ENCODE measurements around the gene PPM1H.

Gene PPM1H

DNA sequence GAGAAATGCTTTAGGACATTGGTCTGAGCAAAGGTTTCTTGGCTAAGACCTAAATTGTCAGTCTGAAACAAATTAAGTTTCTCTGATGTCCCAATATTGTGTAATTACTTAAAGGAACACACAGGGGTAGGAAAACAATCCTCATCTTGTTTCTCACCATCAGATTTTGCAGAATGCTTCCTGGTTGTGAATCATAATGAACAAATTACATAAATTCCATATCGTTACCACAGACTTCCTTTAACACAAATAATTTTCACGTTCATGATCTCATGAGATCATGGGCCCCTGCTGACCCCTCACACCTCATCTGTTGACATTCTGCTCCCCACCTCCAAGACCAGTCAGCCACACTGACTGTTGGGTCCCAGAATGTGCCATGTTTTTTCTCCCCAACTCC, 274.2 kb downstream of the PPM1H start:
- H3K4me3 ChIP-seq (ENCODE audit: low read length): no peak overlapping the region
- no peak for TF ChIP-seq ZNF274 (IDR thresholded peaks at IDR 0.05; ENCODE audit: low read depth, low read length)

DNA sequence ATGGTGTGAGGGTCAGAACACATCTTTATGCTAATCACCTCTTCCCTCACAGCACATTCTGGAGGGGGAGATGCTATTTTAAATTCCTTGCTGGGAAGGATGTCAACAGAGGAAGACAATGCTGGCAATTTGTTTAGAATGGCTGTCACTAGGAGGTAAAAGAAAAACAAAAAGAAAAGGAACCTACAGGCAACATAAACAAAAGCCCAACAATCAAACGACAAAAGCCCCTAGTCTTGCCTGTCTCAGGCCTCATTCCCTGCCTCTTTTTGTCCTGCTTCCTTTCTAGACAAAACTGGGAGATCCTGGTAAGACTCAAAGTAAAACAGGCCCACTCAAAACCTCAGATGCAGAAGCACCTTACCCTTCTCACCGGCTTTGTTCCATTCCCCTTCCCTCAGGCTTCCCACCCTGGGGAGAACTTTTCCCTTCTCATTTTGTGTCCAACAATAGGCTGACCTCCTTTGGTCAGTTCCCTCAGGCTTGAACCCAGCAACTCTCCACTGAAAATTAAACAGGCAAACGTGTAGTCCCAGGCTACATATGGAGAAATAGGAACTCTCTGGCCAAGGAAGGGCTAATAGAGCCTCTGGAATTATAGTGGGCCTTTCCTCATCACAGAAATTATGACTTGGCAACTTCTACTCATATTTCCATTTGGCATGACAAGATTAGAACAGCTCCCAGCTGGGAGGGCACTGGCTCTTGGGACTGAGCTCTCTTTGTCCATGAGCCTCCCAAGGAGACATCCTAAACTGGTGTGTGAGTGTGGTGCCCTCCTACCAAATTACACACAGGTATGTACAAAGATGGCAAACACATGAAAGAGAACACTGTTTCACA, 275.3 kb downstream of the PPM1H start:
- H3K4me3 ChIP-seq (ENCODE audit: low read length): no peak overlapping the region
- TF ChIP-seq ZNF274 (IDR thresholded peaks at IDR 0.05; ENCODE audit: low read depth, low read length): no peak

DNA sequence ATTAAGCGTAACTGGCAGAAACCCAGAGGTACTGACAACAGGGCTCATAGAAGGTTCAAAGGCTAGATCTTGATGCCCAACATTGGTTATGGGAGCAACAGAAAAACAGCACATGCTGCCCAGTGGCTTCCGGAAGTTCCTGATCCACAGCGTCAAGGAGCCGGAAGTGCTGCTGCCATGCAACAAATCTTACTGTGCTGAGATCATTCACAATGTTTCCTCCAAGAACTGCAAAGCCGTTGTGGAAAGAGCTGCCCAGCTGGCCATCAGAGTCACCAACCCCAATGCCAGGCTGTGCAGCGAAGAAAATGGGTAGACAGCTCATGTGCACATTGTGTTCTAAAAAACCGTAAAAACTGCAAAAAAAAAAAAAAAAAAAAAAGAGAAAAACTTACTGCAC, 276.0 kb downstream of the PPM1H start:
- TF ChIP-seq ZNF274 (IDR thresholded peaks at IDR 0.05; ENCODE audit: low read depth, low read length): no peak
- H3K4me3 ChIP-seq (ENCODE audit: low read length): no peak overlapping the region

DNA sequence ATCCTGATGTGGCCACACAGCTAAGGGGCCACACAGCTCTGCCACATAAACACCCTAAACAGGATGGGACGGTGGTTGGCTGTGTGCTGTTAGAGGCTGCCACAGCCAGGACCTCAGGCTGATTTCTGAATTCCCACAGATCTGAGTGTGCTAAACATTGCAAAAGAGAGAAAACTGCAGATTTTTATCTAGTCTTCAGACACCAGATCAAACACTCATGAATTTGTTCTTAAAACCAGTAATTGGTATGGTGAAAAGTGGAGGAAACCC, 277.7 kb downstream of the PPM1H start:
- TF ChIP-seq ZNF274 (IDR thresholded peaks at IDR 0.05; ENCODE audit: low read depth, low read length): no peak
- no peak overlapping the region for H3K4me3 ChIP-seq (ENCODE audit: low read length)

DNA sequence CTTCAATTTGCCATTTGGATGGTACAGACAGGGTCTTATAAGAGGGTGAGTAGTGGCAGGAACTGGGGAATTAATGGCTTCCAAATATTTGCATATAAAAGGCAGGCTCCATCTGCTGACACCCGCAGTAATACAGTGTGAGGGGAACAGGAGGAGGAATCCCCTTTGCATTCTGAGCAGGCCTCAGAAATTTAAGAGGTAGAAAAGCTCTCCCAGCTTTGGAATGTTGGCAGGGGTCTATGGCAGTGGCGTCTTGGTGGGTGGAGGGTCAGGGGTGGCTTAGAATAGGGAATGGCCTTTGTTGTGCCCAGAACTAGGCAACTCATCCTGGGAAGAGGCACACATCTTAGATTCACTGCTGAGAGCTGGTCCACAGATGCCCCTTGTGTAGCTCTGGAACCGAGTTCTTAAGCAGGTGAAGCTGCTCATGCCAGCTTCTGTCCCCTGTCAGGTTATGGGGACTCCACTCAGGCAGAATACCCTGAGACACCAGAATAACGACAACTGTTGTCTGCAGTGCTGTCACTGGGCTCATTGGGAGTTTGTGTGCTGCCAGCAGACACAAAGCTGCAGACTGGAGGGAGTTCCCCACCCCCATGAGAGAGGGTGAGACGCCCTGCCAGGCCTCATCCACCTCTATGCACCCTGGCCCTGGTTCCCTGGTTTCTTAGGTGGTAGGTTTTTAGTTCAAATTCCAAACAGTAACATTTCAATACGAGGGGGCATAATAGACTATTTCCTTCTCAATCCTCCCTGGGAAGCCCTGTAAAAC, 278.2 kb downstream of the PPM1H start:
- TF ChIP-seq ZNF274 (IDR thresholded peaks at IDR 0.05; ENCODE audit: low read depth, low read length): no peak

DNA sequence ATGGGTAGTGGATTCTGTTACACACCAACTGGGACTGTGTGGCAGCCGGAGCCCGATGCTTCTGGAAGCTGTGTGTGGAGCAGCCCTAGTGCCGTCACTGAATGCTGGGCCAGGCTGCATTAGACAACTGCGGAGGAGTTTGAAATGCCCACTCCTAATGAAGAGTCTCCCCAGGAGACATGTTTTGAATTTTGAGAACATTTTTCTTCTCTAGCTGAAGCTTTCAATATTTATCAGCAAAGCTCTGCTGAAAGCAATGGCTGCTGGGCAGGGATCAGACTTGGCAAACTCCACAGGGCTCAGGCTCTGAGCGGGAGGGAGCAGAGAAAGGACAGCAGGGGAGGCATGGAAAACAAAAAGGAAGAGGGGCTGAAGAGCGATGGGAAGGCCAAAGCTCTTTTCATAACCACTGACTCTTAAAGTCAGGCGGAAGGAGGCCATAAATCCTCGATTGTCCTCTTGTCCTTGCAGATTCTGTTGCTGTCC, 279.2 kb downstream of the PPM1H start:
- no peak overlapping the region for H3K4me3 ChIP-seq (ENCODE audit: low read length)
- TF ChIP-seq ZNF274 (IDR thresholded peaks at IDR 0.05; ENCODE audit: low read depth, low read length): no peak

More for the DNA sequence above, 278.2 kb downstream of the PPM1H start:
- no peak overlapping the region for H3K4me3 ChIP-seq (ENCODE audit: low read length)

DNA sequence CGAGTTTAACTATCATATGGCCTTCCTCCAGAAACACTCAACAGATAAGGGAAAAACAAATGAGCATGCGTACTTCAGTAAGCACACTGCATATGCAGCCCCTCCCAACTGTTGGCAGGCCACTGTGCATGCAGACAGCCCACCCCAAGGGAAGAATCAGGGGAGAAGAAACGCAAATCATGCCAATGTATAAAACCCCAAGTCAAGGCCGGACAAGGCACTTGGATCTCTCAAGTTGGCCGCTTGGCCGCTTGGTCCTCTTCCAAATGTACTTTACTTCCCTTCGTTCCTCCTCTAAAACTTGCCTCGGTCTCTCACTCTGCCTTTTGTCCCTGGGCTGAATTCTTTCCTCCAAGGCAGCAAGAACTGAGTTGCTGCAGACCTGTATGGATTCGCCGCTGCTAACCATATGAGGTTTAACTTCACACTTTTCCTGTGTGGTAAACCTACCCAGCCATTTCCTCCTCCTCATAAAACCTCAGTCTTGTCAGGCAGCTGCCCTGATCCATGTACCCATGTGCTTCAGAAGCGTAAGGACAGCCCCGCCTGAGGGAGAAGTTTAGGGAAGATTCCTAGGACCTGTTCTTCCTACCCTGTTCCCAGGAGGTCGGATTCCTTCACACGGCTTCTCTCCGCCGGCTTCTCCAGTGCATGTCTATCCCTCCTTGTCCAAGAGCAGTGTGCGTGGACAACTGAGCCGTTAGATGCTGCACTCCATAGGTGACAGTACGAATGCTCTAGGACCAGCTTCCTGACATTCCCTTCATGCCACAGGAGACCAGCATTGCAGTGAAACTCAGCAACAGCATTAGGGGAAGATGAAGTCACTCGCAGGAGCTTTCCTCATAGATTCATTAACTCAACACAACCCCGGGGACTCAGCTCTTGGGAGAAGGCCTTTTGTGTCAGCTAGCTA, 280.4 kb downstream of the PPM1H start:
- no peak overlapping the region for H3K4me3 ChIP-seq (ENCODE audit: low read length)
- TF ChIP-seq ZNF274 (IDR thresholded peaks at IDR 0.05; ENCODE audit: low read depth, low read length): no peak

DNA sequence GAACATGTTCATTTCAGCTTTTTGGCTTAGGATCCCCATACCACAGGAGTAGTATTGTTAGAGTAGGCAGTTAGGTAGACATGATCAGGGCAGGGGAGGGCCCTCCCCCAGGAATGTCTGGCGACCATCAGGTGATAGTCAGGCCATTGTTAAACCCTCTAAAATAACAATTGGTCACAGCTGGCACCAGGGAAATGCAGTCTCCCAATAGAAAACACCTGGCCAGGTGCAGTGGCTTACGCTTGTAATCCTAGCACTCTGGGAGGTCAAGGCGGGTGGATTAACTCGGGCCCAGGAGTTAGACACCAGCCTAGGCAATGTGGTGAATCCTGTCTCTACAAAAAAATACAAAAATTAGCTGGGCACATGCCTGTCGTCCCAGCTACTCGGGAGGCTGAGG, 281.2 kb downstream of the PPM1H start:
- no peak overlapping the region for H3K4me3 ChIP-seq (ENCODE audit: low read length)
- TF ChIP-seq ZNF274 (IDR thresholded peaks at IDR 0.05; ENCODE audit: low read depth, low read length): no peak

DNA sequence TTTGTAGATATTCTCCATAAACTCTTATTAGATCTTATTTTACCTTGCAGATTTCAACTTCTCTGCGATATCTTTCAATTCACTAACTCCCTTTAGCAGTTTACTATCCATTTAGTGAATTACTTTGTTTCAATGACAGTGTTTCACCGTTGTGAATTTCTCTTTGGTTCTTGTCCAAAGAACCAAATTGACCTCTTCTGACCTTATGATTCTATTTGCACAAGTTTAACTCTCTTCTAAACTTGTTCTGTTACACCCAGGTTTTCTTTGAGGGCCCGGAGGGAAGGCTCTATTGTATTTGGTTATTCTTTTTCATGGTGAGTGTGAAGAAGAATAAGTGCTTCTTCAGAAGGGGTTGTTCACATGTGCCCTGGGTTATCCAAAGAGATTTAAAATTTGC, 281.6 kb downstream of the PPM1H start:
- no peak overlapping the region for H3K4me3 ChIP-seq (ENCODE audit: low read length)
- TF ChIP-seq ZNF274 (IDR thresholded peaks at IDR 0.05; ENCODE audit: low read depth, low read length): no peak

DNA sequence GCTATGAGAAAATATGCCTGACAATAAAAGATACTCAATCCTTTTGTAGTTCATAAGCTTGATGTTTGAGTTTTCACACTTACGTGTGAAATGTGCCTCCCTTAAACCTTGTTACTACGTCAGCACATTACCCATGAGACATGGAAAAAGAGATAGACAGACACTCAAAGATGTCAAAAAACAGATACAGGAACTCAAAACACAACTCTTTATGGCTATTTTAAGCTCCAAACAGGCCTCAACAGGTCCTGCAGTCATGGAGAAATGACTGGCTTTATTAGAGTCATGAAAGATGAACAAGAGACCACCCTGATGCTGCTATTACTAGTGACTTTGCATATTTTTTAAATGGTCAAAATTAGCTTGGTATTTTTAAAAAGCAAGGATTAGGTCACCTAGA, 283.8 kb downstream of the PPM1H start:
- no peak overlapping the region for H3K4me3 ChIP-seq (ENCODE audit: low read length)
- no peak for TF ChIP-seq ZNF274 (IDR thresholded peaks at IDR 0.05; ENCODE audit: low read depth, low read length)

DNA sequence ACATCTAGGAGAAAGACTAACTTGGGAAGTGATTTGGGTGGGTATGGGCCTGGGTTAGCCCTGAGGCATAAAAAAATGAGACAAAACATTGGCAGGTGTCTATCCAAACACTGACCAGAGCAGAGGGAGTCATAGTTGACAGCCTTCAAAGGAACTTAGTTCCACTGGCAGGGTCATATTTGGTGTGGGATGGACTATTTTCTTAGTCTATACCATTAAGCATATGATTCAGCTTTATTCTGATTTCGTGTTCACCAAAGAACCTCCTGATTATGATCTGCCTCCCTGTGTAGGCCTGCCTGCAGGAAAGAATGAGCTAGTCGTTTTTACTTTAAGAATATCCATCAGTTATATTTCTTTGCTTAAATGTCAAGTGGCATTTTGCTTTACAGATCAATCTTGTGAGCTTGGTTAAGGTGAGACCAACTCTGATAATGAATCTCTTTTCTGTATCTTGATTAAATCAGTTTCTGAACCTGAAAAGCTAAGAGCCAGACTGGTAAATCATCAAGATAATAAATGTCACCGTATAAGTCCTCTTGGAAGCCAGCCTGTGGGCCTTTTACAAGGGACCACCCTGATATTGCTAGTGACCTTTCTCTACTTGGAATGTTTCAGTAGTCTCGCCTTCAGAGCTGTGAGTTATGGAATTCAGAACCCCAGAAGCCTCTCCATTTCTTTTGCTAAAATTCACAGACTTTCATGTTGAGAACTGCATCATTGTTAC, 285.4 kb downstream of the PPM1H start:
- no peak for TF ChIP-seq ZNF274 (IDR thresholded peaks at IDR 0.05; ENCODE audit: low read depth, low read length)
- no peak overlapping the region for H3K4me3 ChIP-seq (ENCODE audit: low read length)

DNA sequence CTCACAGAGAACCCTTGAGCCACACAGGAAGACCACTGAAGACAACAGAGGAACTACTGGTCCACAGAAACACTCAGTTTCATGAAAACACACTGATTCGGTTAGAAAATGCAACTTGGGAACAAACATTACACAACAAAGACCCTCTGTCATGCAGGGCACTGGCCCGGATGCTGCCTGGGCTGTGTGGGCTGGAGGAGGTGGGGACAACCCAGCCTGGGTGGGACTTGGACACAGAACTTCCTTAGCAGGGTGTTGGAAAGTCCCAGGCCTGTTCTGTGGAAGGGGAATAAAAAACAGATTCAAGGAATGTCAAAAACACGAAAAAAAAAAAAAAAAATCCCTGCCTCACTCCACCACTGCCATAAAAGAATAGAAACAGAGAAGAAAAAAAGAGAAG, 287.4 kb downstream of the PPM1H start:
- no peak overlapping the region for H3K4me3 ChIP-seq (ENCODE audit: low read length)
- TF ChIP-seq ZNF274 (IDR thresholded peaks at IDR 0.05; ENCODE audit: low read depth, low read length): no peak

DNA sequence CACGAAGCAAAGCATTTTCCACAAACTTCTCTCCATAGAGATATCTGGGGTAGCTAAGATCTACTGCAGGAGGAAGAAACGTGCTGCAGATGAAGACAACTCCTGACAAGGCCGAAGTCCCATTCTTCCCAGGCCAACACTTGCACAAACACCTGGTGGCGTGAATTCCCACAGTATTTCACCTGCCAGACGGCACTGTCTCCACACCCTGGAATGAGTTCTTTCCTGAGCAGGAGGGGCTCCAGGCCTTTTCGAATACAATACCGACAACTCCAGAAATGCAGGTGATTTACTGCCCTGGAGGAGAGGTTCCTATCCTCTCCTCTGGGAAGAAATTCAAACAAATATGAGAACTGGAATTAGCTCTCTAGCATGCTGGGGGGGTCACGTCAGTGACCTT, 288.4 kb downstream of the PPM1H start:
- no peak for TF ChIP-seq ZNF274 (IDR thresholded peaks at IDR 0.05; ENCODE audit: low read depth, low read length)
- no peak overlapping the region for H3K4me3 ChIP-seq (ENCODE audit: low read length)

DNA sequence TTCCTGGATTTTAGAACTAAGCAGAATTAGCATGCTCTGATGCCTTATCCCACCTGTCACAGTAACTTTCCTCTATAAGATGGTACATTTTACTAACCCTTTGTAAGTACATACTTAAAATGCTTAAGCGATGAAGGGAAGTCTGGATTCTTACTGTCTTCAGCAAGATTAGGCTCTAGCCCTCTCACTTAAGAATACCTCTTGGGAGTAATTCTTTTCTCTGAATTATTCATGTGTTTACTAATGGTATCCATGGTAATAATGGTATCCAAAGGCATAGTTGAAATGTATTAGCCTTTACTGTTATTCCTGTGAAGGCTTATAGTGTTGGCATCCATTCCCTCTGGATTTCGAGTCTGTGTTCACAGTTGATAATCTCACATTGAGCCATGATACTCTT, 291.5 kb downstream of the PPM1H start:
- no peak for TF ChIP-seq ZNF274 (IDR thresholded peaks at IDR 0.05; ENCODE audit: low read depth, low read length)

More for the DNA sequence above, 291.5 kb downstream of the PPM1H start:
- no peak overlapping the region for H3K4me3 ChIP-seq (ENCODE audit: low read length)

All from GM08714 (cell line).